ENCODE data around the gene ELAC1.

ELAC1 gene

DNA sequence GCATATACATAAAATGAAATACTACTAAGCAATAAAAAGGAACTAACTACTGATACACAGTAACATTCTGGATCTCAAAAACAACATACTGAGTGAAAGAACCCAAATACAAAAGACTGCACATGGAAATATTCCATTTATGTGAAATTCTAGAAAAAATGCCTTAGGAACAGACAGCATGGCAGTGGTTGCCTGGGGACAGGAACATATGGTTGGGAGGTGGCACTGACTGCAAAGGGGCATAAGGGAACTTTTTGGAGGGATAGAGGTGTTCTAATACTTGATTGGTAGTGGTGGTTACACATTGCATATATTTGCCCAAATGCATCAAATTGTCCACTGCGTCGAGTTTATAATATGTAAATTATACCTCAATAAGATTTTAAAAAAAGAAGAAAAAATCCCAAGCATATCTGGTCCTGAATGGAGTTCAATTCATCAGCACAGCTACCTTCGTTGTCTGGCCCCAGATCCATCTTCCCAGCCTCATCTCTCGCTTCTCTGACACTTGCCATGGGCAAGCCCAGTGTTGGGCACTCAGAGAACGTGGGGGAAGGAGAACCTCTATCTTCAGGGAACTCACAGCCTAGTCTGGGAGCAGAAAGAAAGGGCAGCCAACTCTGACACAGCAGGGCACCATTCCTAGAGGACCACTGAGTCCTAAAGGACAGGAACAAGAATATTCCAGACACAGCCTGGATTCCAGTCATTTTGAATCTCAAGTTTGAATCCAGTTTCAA is 53.6 kb downstream of the ELAC1 start:
- no peak for DNase-seq

DNA sequence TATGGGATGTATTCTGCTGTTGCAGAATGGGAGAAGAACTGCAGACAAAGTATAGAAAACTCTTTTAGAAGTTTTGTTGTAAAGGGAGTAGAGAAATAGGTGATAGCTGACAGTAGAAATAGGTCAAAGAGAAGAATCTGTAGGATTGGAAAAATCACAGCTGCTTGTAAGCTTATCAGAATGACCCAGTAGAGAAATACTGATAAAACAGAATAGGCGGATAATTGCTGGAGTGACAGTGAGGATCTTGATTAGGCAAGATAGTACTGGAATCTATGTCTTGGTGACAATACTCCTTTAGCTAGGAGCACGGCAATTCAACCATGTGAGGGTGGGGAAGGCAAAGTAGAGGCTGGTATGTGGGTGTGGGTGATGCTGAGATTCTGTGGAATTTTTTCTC is 57.7 kb downstream of the ELAC1 start:
- no peak for DNase-seq

DNA sequence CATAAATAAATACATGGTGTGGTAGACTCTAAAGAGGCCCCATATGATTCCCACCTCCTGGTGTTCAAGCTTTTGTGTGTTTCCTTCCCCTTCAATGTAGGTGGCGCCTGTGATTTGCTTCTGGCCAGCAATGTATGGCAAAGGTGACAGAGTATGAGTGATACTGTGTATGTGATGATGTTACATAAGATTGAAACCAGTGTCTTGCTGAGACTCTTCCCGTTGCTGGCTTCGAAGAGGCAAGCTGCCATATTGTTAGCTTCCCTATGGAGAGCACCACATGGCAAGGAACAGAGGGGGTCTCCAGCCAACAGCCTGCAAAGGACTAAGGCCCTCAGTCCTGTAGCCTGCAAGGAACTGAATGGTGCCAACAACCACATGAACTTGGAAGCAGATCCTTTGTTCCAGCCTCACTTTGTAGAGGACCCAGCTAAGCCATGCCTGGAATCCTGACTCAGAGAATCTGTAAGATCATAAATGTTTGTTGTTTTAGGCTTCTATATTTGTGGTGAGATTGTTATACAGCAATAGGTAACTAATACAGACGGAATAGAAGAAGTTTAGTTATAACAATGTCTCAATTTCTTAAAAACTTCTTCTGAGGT is 60.5 kb downstream of the ELAC1 start:
- no peak for DNase-seq

- DNase-seq, result no peak
Observed at GRCh38 chr18:51029378-51029693, 61.5 kb downstream of the ELAC1 start.

DNA sequence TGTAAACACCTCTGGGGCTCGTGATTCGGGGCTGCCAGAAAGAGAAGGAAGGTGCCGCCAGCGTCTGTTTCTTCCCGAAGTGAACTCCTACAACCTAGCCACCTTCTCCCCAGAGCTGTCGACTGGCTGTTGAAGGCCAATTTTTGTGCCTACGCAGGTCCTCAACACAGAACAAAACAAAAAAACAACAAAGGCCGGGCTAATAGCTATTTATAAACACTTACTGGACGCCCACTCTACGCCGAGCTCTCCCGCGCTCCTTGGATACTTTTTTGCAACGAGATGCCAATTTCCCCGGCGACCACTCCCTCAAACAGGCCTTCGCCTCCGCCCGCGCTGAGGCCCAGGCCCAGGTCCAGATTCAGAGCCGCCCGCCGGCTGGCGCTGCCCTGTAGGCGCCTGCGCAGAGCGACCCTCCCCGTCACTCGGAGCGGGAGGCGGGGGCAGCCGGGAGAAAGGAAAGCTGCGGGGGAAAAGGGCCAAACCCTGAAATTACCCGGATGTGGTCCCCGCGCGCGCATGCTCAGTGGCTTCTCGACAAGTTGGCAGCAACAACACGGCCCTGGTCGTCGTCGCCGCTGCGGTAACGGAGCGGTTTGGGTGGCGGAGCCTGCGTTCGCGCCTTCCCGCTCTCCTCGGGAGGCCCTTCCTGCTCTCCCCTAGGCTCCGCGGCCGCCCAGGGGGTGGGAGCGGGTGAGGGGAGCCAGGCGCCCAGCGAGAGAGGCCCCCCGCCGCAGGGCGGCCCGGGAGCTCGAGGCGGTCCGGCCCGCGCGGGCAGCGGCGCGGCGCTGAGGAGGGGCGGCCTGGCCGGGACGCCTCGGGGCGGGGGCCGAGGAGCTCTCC is 62.1 kb downstream of the ELAC1 start, which contains the start of gene SMAD4:
TSS of gene SMAD4 (plus strand) at position 520 of the 843 bp plus-strand sequence. CDS start 16,834 bp downstream, outside the sequence.
- peak; percentile 99 for DNase-seq

DNA sequence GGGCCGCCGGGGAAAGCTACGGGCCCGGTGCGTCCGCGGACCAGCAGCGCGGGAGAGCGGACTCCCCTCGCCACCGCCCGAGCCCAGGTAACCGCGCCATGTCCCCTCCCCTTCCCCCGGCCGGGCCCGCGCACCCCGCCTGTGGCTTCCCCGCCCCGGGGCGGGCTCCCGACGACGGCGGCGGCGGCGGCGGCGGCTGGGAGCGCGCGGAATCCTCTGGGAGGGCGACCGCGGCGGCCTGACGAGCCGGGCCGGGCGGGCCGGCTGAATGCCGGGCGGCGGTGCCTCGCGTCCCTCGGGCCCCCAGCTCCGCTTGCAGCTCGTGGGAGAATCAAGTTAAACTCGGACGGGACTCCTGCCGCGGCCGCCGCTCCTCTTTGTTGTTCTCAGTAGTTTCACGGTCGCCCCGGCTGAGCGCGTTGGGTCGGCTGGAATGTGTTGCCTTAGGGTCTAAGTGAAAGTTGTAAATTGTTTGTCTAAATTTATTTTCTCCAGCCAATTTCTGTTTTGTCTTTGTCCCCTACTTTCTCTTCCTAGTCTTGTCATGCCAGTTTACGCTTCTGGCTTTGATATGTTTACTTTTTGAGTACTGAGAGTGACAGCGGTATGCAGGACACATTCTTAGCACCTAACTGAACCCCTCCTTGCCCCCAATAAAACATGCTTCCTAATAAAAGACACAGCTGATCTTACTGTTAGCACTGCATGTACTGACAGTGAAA is 62.9 kb downstream of the ELAC1 start:
- DNase-seq, result peak; percentile 64

DNA sequence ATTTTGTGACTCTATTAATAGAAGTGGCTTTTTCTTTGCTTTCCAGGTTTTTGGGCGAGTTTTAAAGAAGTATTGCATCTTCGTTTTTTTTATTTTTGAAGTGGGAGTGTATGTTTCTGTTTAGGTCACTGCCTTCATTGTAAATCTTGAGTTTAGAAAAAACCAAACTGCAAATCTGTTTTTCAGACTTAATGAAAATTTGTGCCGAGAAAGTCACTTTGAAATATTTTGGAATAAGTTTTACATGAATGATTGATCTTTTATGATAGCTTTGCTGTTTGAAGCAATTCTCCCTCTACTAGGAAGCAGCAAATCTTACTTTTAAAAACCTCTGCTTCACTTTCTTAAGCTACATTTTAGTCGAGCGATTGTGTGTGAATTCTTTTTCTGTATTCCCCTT is 64.4 kb downstream of the ELAC1 start:
- DNase-seq, result no peak

DNA sequence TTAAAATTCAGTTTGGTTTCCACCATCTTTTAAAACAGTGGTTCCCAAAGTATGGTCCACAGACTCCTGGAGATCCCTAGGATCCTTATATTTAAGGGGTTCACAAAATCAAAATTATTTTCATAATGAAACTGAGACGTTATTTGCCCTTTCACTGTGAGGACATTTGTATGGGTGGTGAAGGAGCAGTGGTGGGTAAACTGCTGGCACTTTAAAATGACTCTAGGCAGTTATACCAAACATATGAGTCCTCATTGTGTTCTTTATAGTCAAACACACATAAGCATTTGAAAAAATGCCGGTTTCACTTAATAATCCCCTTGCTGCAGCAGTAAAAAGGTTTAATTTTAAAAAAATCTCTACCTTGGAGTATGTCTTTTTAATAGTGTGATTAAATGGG is 69.4 kb downstream of the ELAC1 start:
- DNase-seq, result no peak

Measured in activated CD8-positive, alpha-beta memory T cell treated with anti-CD3 and anti-CD28 coated beads, Interleukin-2, amount 50 U/mL, for 4 hours (primary cell).